Left renal cortex interstitium (tissue), 4 donors: ENCODE results near the gene STAT3. TPM values are rescaled to one million over a fixed set of nuclear protein-coding genes. Genes with fewer than 3 reads are reported as not detected.
"Not testable (repeated sequence)": the region's sequence is repeated elsewhere in the genome, so short reads cannot be mapped to it uniquely, and the experiment has no call there.

ENCODE experiments used
- DNase-seq, 4 donors: peaks; one replicate each; pipeline ENCODE4 v3.0.0-alpha.2; 2013; ENCODE audit warnings: low read depth in 4 of 4, low spot score in 2 of 4, missing footprints in 1 of 4
- polyA plus RNA-seq, 4 donors: library from polyadenylated mRNA; unstranded; fragments of 120-200 nt; gene quantifications; one replicate each; pipeline ENCODE4 v1.2.1, GENCODE V29; 2013; ENCODE audit not compliant: insufficient read length in 4 of 4

STAT3 gene
- polyA plus RNA-seq, 4 donors, result 58.2 to 71.3 (median 61.9) TPM

GRCh38 chr17:42304187-42305030, 83.8 kb downstream of the STAT3 start:
- no peak for DNase-seq

GRCh38 chr17:42303694-42304093, 84.5 kb downstream of the STAT3 start:
- no peak for DNase-seq

GRCh38 chr17:42301022-42301421, 87.2 kb downstream of the STAT3 start:
- no peak for DNase-seq

- DNase-seq, result not testable (repeated sequence)
Observed at GRCh38 chr17:42299913-42300312, 88.3 kb downstream of the STAT3 start.

- not testable (repeated sequence) for DNase-seq
Observed at GRCh38 chr17:42299361-42299760, 88.9 kb downstream of the STAT3 start.

- DNase-seq, result not testable (repeated sequence)
Observed at GRCh38 chr17:42297775-42298174, 90.5 kb downstream of the STAT3 start.

- no peak for DNase-seq
Observed at GRCh38 chr17:42296012-42296411, 92.2 kb downstream of the STAT3 start.

- no peak for DNase-seq
Observed at GRCh38 chr17:42294469-42295398, 93.5 kb downstream of the STAT3 start.

- DNase-seq, result no peak
Observed at GRCh38 chr17:42291129-42291528, 97.1 kb downstream of the STAT3 start.

GRCh38 chr17:42290577-42290976, 97.7 kb downstream of the STAT3 start:
- no peak for DNase-seq

GRCh38 chr17:42289611-42290181, 98.5 kb downstream of the STAT3 start:
- no peak for DNase-seq

GRCh38 chr17:42288803-42289610, 99.2 kb downstream of the STAT3 start:
- no peak for DNase-seq

- peak in 1 of 4 donors; percentile 72 for DNase-seq
Observed at GRCh38 chr17:42287977-42288802, 100.1 kb downstream of the STAT3 start, which contains the start of gene STAT5A. Gene STAT5A (plus strand): TSS chr17:42288498. CDS start chr17:42289412, 914 bp downstream.

- DNase-seq, result no peak
Observed at GRCh38 chr17:42287305-42287976, 100.8 kb downstream of the STAT3 start.

- no peak for DNase-seq
Observed at GRCh38 chr17:42286411-42287221, 101.6 kb downstream of the STAT3 start.

- no peak for DNase-seq
Observed at GRCh38 chr17:42285346-42286050, 102.7 kb downstream of the STAT3 start.

GRCh38 chr17:42284566-42284965, 103.7 kb downstream of the STAT3 start:
- no peak for DNase-seq
